Fibroblast of peridontal ligament (primary cell): ENCODE results near the gene ACVR1.
A peak's percentile ranks its signal among the peaks of the same experiment; 100 is the strongest.

Experiments used
- DNase-seq: peaks from one replicate; pipeline ENCODE4 v3.0.0-alpha.2; 2010; ENCODE audit errors: extremely low read depth

The ACVR1 gene

DNA sequence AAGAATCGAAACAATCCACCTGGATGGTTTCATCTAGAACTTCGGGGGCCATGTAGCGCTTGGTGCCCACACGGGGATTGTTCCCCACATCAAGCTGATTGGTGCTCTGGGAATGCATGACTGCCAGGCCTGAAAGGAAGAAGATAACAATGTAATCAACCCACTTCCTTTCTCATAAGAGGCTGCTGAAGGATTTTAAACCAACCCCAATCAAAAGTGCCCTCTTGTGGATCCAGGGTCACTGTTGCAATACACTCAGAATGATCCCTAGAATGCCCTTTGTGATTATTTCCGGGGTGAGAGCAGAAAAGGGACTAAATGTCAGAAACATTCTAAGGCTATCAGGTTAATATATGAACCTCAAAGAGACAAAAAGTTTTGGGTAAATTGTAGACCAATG is 115.2 kb downstream of the ACVR1 start:
- no peak for DNase-seq

DNA sequence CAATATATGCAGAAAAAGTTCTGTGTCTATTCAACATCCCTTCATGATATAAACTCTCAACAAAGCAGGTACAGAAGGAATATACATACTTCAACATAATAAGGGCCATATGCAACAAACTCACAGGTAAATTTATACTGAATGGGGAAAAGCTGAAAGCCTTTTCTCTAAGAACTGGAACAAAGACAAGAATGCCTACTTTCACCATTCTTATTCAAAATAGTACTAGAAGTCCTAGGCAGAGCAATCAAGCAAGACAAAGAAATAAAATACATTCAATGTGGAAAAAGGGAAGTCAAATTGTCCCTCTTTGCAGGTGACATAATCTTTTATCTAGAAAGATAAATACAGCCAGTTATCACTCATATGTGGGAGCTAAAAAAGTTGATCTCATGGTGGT is 116.3 kb downstream of the ACVR1 start:
- DNase-seq, result no peak

GRCh38 chr2:157758586-157758985 is 117.5 kb downstream of the ACVR1 start:
- DNase-seq, result no peak

- DNase-seq, result no peak
These were observed 118.6 kb downstream of the ACVR1 start for GRCh38 chr2:157757500-157757899.

GRCh38 chr2:157756447-157756846 is 119.7 kb downstream of the ACVR1 start:
- DNase-seq, result peak; percentile 19

DNA sequence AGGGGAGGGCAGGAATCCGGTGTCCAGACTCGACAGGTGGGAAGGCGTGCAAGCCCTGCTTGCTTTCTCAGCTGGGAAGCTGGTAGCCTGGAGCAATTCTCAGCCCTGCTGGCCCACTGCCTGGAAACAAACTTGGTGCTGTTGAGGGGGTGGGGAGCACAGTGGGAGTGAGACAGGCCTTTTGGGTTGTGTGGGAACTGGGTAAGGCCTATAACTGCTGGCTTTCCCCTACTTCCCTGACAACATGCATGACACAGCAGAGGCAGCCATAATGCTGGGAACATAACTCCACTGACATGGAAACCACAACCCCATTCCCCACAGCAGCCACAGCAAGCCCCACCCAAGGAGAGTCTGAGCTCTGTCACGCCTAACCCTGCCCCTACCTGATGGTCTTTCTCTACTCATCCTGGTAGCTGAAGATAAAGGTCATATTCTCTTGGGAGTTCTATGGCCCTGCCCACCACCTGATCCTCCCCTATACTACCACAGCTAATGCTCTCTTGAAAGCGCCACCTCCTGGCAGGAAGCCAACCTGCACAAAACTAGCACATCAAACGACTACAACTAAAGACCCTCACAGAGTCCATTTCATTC is 124.6 kb downstream of the ACVR1 start:
- DNase-seq, result peak; percentile 16

DNA sequence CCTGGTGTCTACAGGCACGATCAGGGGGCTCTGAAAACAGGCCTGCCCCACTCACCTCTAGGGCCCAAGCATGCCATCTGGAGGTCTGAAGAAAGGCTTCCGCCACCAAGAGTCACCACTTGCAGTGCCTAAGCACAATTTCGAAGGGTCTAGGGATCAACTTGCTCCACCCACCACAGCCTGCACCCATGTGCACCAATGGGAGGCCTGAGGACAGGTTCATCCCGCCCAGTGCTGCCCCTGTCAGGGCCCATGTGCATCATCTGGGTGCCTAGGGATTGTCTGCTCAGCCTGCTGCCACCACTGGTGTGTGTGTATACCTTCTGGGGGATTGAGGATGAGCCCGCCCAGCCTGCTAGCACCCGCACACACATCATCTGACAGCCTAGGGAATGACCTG is 126.4 kb downstream of the ACVR1 start:
- DNase-seq, result no peak

DNA sequence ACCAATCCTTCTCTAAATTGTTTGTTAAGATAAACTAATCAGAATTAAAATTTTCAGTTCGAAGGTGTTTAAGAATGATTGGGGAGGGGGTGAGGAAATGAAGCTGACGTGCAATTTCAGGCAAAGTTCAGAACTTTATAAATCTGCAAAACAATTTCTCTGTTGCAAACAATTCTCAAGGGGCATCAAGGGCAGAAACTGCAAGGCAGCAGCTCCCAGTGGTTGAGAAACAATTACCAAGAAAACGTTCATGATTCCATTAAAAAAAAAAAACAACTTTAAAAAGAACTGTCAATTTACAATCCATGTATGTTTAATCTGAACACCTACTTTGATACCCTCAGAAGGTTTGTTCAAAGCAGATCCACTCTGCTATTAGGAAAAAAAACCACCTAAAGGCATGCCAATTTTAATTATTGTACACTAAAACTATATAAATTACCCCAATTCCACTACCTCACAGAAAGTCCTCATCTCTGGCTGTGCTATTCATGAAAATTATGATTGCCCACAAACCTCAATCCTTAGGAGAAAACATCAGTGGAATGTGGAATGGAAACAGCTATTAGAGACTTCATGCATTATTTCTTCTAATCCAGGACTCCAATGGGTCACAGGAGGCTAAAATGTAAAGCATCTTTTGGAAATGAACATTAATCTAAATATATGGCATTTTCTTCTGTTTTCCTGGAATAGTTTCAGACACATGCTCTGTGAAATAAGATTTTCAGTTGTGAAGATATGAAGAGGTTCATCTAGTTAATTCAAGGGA is 127.6 kb downstream of the ACVR1 start:
- peak; percentile 66 for DNase-seq

- peak; percentile 91 for DNase-seq
These were observed 128.3 kb downstream of the ACVR1 start for GRCh38 chr2:157747695-157748370.

GRCh38 chr2:157747280-157747679 is 128.8 kb downstream of the ACVR1 start:
- no peak for DNase-seq

- DNase-seq, result peak; percentile 29
These were observed 129.7 kb downstream of the ACVR1 start for GRCh38 chr2:157746234-157746950.

DNA sequence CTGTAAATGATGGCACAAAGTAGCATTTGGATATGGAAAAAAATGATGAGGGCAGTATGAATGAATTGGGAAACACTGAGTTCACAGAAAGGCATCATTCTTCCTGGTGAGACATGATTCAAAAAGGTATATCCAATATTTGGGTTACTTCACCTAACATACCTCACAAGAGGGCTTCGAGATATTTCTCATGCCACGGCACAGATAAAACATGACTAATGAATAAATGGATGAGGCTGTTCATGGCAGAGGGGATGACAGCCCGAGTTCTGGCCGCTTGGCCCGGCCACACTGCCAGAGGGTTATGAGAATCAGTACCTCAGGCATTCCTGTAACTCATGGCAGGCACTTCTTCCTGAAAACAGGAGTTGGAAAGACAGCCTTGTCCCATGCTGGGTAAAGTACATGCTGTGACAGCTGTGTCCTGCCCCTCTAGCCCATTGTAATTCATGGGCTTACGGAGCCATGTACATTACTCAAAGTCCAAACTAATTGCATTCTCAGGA is 131.5 kb downstream of the ACVR1 start:
- DNase-seq, result no peak

DNA sequence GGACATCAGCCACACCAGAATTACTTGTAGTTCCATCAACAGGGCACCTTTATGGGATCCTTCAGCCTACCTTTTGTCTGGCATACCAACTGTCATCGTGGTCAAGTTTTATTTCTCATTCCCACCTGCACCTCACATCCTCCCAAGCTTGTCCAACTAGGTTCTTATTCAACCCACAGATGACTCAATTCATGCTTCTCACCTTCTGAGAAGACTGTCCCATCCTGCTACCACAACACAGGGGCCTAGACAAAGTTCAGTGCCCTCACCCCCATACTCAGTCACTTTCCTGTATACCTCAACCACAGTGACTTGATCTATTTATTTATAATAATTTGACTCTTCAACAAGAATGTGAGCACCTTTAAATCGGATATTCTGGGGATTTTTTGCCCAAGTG is 133.1 kb downstream of the ACVR1 start:
- no peak for DNase-seq

DNA sequence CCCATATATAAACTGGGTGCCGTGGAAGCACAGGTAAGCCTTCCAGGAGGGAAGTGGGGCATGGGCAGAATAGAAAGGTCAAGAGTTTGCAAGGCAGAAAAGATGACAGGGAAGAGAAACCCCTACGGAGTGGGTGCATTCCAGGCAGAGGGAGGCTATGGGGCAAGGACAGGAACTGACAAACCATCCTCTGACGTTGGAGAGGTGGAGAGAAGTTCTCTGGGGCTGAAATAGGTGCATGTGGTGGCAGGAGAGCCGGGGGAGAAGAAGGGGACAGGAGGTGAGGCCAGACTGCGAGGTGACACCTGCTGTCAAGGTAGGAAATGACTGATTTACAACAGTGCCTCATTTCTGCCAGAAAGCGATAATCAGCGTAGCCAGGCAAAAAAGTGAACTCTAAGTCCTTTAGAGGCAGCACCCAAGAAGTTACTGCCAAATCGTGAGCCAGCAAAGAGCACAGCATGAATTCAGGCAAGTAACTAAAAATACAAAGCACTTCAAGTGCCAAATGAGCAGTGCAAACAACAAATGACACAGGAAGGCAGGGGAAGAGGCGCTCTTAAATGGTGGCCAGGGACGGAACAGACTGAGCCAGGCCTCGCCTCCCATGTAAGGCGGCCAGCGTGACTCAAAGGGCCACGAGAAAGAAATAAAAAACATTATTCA is 134.2 kb downstream of the ACVR1 start:
- no peak for DNase-seq

GRCh38 chr2:157737656-157738055 is 138.5 kb downstream of the ACVR1 start:
- no peak for DNase-seq

GRCh38 chr2:157735532-157735931 is 140.6 kb downstream of the ACVR1 start:
- DNase-seq, result no peak

DNA sequence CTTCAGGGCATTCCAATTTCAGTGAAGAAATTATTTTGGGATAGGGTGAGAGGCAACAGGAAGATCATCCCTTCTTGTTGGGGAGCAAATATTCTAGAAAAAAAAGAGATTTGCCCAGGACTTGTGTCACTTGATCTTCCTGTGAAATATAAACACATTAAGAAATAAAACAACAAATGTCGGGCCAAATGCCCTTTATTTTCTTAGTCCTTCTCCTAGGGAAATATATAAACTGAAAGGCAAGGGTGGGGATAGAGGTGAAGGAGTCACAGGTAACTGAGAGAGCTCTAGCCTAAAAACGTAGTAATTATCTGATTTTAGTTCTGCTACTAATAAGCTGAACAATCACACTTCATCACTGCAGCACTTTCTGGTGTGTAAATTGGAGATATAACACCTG is 142.9 kb downstream of the ACVR1 start:
- DNase-seq, result no peak

DNA sequence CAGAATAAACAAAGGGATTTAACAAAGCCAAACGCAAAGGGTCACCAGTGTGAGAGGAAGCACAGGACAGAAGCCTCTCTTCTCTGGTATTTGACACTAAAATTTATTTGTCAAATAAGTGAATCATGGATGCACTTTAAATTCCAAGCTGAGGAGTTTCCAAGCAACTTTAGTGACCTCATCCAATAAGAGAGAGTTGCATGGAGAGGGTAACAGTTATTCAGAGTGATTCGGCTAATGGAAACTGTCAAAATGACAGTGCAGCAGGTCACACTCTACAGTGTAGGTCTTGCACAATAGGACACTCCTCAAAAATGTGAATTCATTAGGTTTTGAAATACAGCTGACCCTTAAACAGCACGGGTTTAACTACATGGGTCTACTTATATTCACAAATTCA is 143.5 kb downstream of the ACVR1 start:
- DNase-seq, result no peak

GRCh38 chr2:157727693-157728092 is 148.4 kb downstream of the ACVR1 start:
- no peak for DNase-seq

GRCh38 chr2:157726946-157727345 is 149.2 kb downstream of the ACVR1 start:
- no peak for DNase-seq

DNA sequence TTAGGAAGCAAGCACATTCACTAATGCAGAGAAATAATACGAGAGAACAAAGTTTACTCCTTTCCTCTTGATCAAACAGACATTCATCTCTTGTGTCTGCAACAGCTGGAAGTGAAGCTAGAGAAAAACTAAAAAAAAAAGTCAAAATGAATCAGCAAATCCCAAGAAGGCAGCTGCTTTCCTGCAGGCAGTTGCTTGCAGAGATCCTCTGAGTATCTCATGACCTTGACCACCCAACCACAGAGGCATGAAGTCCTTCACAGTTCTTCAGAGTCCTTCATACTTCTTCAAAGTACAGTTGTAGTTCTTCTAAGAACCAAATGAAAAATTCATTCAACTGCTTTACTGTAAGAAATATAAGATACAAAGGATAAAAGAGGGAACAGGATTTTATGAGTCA is 150.3 kb downstream of the ACVR1 start:
- DNase-seq, result peak; percentile 66
